Hepatocyte (in vitro differentiated cells): Measurements from ENCODE around the gene AMPD2.

Experiments used
- CTCF ChIP-seq: fragments of 200-600 bp; sonication (generic); IDR thresholded peaks from 2 replicates; pipeline ENCODE4 v1.5.1; 2016; ENCODE audit warnings: antibody characterized with exemption, mild to moderate bottlenecking; ENCODE audit not compliant: poor library complexity
- EZH2 ChIP-seq: fragments of 200-600 bp; sonication (generic); IDR thresholded peaks from 2 replicates; pipeline ENCODE4 v1.6.1; 2016; ENCODE audit warnings: antibody characterized with exemption, mild to moderate bottlenecking, borderline replicate concordance

GRCh38 chr1:109584766-109585165 lies 34.9 kb upstream of the AMPD2 start:
- TF ChIP-seq CTCF (no peak), EZH2 (no peak)
